Renal pelvis (tissue), 4 donors: Measurements from ENCODE around the gene MACF1. TPM values are rescaled to one million over a fixed set of nuclear protein-coding genes. Genes with fewer than 3 reads are reported as not detected.

Experiments used
- DNase-seq: peaks from one replicate; pipeline ENCODE4 v3.0.0-alpha.2; 2013
- polyA plus RNA-seq, 3 donors: library from polyadenylated mRNA; unstranded; fragments of 120-200 nt; gene quantifications; one replicate each; pipeline ENCODE4 v1.2.1, GENCODE V29; 2013; ENCODE audit not compliant: insufficient read length in 3 of 3

MACF1 gene
- polyA plus RNA-seq, 3 donors, result 227 to 318 (median 276) TPM

DNA sequence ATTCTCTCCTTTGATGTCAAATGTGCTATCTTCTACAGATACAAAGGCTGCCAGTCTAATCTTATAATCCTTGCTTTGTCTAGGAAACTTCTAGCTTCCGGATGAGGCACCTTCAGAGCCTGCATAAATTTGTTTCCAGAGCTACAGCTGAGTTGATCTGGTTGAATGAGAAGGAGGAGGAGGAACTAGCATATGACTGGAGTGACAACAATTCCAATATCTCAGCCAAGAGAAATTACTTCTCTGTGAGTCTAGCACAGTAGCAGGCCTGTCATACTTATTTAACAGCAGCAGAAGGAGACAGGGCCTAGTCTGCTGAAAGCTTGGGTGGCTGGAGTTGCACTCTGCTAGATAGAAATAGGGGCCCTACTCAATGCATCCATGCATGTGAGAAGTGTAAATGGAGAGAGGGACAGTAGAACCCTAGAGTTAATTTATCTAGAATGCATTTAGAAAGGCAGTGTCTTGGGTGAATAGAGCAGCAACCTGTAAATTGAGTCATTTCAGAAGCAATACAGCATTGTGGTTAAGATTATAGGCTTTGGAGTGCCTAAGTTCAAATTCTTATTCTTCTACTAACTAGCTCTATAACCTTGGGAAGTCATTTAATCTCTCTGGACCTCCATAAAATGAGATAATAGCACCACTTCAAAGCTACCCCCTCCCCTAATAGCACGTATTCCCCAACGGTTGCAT is 89.0 kb downstream of the MACF1 start:
- no peak for DNase-seq

DNA sequence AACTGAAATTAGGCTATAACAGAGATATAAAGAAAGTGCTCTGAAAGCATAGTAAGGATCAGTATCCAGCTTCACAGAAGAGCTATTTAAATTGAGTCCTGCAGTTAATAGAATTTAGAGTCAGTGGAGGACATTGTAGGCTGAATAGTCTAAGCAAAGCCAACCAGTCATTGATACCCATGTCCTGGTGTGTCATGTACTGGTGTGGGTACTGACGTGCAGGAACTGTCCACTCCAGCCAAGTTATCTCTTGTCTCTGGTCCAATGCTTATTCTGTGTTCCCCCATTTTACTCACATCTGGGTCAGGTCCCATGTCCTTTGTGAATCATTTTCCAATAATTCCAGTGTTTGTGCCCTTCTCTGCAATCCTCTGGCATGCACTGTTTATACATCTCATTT is 90.0 kb downstream of the MACF1 start:
- no peak for DNase-seq

DNA sequence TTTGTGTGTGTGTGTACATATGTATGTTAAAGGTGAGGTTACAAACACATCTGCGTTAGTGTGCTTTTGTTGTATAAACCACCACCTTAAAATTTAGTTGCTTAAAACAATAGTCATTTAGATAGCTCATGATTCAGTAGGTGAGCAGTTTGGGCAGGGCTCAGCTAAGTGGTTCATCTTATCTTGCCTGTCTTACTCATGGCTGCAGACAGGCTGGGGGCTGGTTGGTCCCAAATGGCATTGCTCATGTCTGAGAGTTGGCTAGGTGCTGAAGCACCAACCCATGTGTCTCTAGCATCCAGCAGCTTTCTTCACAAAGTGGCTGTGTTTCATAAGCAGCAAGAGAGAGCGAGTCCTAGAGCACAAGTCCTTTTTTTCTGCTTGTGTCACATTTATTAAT is 91.4 kb downstream of the MACF1 start:
- DNase-seq, result no peak

DNA sequence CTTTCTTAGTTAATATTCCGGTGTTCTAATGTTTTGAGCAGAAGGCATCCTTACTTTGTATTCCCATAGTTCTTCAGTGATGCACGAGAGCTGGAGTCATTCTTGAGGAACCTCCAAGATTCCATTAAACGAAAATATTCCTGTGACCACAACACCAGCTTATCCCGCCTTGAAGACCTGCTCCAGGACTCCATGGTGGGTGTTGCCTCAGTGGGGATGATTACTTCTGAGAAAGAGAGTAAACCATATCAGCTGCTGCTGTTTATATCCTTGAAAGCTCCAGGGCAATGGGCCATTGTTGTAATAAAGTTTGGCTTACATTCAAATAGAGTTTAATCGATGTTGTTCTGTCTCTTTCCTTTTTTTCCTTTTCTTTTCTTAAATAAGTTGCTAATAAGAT is 93.1 kb downstream of the MACF1 start:
- DNase-seq, result no peak

DNA sequence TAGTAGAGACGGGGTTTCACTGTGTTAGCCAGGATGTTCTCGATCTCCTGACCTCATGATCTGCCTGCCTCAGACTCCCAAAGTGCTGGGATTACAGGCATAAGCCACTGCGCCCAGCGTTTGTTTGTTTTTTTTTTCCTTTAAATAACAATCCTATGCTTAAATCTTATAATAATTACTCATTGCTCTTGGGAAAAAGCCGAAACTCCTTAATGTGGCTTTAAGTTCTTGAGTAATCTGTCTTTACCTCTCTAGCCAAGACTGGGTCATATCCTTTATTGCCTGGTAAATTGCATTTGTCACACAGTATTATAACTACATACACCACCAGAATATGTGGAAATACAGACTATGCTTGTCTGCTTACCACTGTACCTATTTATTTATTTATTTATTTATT is 97.1 kb downstream of the MACF1 start:
- DNase-seq, result no peak

DNA sequence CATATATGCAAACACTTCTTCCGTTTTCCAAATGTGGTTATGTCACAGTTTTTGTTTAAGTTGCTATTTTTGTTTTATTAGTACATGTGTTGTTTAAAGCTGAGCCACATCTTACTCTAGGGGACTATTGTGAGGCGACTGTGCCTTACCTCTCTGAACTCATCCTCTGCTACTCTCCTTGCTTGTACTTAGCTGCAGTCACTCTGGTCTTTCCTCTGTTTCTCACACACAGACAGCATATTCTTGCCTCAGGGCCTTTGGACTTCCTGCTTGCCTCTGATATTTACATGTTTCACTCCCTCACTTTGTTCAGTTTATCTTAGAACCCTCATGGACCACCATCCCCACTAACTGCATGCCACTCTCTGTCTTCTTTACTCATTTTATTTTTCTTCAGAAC is 101.1 kb downstream of the MACF1 start:
- DNase-seq, result no peak

DNA sequence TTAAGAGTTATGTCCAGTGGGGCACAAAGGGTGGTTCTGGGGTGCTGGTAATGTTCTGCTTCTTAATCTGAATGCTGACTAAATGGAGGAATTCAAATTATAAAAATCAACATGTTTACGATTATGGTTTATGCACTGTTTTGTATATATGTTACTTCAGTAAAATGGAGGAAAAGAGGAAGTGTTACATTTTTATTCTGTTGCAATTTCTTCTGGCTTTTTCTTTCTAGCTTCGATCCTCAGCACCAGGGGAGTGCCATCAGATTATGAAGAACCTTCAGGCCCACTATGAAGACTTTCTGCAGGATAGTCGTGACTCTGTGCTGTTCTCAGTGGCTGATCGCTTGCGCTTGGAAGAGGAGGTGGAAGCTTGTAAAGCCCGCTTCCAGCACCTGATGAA is 105.5 kb downstream of the MACF1 start:
- no peak for DNase-seq

DNA sequence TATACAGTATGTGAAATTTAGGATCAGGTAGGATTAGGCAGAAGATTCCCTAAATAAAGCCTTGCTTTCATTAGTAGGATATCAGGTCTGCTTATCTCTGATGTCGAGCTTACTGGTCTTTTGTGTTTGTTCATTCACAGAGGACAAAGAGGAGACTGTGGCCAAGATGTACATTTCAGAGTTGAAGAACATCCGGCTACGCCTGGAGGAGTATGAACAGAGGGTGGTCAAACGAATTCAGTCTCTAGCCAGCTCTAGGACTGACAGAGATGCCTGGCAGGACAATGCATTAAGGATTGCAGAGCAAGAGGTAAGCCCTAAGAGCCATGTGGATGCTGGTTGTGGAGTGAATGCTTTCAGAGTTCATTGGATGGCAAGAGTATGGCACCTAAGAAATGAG is 106.2 kb downstream of the MACF1 start:
- DNase-seq, result no peak

DNA sequence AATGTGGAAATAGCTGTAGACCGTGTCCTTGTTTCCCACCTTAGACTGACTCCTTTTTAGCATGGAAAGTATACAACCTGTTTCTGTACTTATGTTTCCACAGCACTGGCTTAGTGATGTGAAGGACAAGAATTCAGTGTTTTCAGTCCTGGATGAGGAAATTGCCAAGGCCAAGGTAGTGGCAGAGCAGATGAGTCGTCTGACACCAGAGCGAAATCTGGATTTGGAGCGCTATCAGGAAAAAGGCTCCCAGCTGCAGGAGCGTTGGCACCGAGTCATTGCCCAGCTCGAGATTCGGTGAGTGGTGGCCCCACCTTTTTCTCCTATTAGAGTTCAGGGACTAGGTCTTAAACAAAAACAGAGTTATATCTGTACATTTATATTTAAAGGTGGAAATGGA is 112.6 kb downstream of the MACF1 start:
- no peak for DNase-seq

DNA sequence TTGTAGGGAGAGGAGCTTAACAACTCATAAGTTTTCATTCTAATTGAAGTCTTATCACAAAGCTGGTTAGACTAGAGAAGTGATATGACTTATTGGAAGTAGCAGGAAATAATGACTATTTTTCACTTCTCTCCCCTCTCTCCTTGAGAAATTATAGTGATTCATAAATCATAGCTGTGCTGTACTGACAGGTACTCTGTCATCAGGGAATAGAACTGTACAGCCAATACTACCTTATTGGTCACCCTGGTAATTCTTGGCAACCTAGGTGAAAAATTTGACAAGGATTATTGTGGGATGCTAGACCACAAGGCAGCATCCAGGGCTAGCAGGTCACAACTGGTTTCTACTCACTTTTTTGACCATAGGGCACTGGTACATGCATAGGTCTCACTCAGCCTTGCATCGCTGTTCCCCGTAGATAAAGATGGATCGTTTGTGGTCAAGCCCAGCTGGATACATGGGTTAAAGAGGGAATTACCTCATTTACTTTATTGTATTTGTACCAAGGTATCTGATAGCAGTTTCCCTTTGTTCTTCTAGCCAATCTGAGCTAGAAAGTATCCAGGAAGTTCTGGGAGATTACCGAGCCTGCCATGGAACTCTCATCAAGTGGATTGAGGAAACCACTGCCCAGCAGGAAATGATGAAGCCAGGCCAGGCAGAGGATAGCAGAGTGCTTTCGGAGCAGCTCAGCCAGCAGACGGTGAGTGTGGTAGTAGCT is 113.6 kb downstream of the MACF1 start:
- no peak for DNase-seq

DNA sequence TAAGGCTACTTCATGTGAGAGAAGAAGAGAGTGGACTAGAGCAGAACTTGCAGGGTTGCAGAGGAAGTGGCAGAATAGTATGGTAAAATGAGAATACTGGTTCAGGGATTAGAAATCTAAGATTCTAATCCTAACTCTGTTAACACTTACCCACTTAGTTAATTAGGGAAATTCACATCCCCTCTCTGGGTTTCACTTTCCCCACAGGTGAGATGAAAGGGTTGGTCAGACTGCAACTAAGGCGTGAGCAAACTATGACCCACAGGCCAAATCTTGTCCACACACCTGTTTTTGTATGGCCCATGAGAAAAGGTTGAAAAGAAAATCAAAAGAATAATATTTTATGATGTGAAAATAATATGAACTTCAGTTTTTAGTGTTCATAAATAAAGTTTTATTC is 117.5 kb downstream of the MACF1 start:
- DNase-seq, result no peak

DNA sequence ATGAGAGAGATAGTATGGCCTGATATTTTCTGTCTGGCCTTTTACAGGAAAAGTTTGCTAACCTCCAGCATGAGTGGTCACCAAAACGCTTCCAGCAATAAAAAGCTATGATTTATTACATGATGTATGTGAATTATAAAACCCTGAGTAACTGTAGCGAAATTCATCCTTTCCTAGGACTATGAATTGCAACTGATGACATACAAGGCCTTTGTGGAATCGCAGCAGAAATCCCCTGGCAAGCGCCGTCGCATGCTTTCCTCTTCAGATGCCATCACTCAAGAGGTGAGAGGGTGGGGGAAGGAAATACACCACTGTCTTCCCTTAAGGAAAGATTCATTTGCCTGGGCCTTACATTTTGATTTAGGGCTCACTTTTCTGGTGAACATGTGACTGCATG is 117.9 kb downstream of the MACF1 start:
- DNase-seq, result no peak

DNA sequence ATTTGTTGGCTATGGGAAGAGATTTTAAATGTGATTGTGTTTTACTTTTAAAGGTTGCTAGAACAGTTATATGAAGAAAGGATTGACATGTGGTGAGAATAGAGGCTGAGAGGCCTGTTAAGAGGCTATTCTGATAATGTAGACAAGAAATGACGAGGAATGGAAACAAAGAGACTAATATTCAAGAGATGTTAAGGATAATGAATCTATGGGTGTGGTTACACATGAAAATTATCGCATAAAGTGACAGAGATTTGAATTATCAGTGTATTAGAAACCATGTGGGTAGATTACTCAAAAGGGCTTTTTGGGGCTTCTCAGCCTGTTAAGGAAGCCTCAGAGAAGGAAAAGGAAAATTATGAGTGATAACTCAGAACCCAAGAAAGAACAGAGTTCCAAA is 120.4 kb downstream of the MACF1 start:
- DNase-seq, result no peak

DNA sequence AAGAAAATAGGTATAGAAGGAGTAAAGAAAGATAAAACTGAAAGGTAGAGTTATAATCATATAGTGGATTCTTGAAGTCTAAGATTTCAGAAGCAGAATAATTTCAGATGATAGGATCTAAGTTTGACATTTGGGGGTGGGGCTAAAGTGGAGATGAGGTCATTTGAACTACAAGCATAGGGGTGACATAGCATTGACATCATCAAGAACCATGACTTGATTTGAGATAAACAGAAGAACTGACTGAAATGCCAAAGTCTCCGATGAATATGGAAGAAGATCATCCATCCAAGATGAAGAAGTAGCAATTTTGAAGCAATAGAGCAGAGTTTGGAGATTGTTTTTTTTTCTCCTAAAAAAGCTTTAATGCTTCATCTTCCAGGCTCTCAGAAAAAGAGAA is 122.3 kb downstream of the MACF1 start:
- DNase-seq, result no peak

DNA sequence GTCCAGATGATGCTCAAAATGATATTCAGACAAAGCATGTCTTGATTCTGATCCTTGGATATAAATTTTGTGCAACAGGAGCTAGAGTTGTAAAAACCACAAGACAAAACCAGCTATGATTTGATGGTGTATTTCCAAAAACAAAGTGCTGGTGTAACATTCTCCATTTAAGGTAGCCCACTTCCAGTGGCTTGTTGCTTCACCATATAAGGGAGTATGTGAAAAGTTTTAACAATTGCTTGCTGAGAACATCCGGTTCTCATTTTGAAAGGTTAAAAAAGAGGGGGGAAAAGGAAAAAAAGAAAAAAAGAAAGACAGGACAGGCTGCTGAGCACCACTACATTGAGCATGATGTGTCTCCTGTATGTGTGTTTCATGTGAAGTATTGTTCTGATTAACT is 123.6 kb downstream of the MACF1 start:
- no peak for DNase-seq

DNA sequence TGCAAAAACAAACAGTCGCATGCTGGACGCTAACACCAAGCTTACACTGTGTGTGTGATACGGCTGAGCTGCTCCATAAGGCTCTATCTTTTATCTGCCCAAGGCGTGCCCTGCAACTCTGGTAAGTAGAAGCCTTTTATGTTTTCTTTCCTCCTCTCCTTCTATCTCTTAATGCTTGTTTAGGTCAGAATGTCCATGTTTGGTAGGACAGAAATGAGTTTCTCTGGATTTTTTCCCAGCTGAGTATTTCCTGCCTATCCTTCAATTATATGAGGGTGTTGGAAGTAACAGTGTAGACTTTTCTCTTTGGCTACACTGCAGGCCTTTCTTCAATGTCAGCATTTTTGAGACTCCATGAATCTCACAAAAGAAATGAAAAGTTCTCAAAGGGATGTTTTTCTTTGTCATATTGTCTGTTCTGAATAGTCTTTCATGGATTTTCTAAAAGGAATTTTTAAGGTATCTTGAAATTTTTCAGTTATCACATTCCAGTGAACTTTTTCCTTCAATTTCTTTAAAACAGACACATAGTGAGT is 124.2 kb downstream of the MACF1 start:
- DNase-seq, result no peak

DNA sequence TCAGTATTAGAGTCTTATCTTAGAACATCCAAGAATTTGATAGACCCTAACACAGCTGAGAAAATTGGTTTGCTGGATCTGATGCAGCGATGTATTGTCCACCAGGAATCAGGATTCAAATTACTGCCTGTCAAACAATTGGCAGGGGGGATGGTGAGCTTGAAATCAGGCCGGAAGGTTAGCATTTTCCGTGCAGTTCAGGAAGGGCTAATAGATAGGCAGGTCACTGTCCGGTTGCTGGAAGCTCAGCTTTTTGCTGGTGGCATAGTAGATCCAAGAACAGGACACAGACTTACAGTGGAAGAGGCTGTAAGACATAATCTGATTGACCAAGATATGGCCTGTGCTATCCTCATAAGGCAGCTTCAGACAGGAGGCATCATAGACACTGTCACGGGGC is 127.2 kb downstream of the MACF1 start:
- no peak for DNase-seq

DNA sequence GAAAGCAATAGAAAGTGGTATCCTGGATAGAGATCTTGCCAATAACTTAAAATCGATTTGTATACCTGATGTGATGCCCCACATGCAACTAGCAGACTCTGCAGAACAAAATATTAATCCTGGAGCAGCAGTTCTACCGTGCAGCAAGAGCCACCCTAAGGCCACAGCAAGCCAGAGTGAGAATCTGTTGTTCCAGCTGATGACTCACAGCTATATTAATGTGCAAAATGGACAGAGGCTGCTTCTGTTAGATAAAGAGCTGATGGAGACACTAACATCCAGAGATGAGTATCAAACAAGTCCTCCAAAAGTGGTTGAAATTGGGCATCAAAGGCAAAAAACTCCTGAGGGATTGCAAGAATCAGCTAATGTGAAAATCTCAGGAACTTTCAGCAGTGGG is 127.8 kb downstream of the MACF1 start:
- DNase-seq, result no peak

DNA sequence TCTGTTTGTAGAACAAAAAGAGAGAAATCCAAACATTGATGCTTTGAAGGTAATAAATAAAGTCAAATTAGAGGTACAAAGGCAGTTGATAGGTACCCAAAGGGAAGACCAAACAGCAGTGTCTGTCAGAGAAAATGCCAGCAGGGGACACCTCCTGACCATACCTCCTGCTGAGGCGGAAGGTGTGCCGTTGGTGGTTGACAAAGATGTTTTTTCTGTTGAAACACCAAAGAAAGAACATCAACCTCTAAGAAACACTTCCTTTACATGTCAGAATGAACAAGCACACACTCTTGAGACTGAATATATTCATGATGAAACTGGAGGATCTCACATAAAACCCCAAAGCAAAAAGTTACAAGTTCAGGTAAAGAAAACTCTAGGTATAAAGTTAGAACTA is 128.3 kb downstream of the MACF1 start:
- DNase-seq, result no peak

DNA sequence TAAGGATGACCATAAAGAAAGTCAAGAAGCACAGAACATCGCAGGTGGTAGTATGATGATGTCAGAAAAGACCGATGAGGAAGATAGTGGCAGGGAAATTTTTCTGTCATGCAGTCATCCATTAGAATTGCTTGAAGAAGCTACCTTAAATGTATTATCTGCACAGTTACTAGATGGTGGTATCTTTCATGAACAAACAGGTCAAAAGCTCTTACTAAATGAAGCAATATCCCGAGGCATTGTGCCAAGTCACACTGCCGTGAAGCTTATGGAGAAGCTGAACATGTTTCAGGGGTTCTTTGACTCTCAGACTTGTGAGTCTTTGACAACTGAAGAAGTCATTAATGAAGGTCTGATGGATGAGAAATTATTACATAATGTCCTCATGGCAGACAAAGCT is 128.8 kb downstream of the MACF1 start:
- no peak for DNase-seq

DNA sequence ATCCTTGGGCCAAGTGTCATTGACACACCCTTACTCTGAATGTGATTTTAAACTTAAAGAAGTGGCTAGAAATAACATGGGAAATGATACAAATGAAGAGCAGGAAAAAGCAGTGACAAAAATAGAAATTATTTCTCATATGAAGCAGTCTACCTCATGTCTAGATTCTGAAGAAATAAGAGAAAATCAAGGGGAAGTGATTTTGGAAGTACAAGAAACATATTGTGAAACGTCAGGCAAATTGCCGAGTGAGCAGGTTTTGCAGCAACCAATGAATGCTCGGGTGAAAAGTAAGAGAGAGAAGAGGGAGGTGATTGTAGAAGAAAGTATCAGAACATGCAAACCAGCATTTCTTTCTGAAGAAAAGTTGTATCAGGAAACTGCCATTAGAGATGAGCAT is 130.7 kb downstream of the MACF1 start:
- no peak for DNase-seq

DNA sequence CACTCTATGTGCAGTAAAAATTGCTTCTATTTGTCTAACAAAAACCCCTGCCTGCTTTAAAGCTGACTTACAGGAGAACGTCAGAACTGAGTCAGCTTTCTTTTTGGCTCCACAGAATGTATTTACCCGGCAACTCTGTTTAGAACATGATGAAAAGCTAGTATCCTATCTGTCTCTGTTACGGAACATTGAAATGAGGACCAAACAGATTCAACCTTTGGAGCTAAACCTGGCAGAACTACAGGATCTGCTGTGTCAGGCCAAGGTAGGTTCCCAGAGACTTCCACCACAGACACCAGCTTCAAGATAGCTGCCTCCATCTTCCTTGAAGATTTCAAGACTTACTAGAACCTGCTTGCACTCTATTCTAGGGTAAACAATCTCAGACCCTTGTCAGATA is 132.6 kb downstream of the MACF1 start:
- DNase-seq, result no peak

DNA sequence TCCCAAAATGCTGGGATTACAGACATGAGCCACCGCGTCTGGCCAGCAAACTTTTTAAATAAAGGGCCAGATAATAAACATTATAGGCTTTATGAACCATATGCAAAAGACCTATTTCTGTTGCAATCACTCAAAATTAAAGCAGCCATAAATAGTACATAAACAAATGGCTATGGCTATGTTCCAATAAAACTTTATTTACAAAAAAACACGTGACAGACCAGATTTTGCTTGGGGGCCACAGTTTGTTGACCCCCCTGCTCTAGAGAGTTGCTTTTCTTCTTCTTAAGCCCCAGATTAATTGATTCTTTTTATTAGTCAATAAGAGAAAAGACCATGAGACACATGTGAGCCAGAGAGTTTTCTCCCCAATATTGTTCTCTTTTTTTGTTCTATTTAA is 138.3 kb downstream of the MACF1 start:
- DNase-seq, result no peak
